Activated CD4-positive, alpha-beta memory T cell treated with anti-CD3 and anti-CD28 coated beads, Interleukin-2, amount 10 ng/mL, durations not matched to agents 7 days and 5 days (primary cell): ENCODE data around the gene CFAP92. TPM values are rescaled to one million over a fixed set of nuclear protein-coding genes. Genes with fewer than 3 reads are reported as not detected.
"Not testable (repeated sequence)": the region's sequence is repeated elsewhere in the genome, so short reads cannot be mapped to it uniquely, and the experiment has no call there.

ENCODE experiments used
- CTCF ChIA-PET: fragments of 350-600 bp; sonication (Branson Sonifier 250); formaldehyde crosslinking; loops from one replicate; lab custom pipeline; 2021; ENCODE audit warnings: antibody characterized with exemption, inconsistent platforms; lab: Charles Lee
- POLR2A ChIA-PET: fragments of 350-600 bp; sonication (Branson Sonifier 250); formaldehyde crosslinking; loops from one replicate; lab custom pipeline; 2021; ENCODE audit warnings: antibody characterized with exemption; lab: Charles Lee
- DNase-seq: peaks from one replicate; pipeline ENCODE4 v3.0.0-alpha.2; 2020
- H3K27ac Mint-ChIP-seq: one replicate; pipeline ENCODE4 v1.8.0; 2021; ENCODE audit warnings: mild to moderate bottlenecking, mixed read lengths
- H3K27me3 Mint-ChIP-seq: one replicate; pipeline ENCODE4 v1.8.0; 2021; ENCODE audit warnings: mixed read lengths
- H3K36me3 Mint-ChIP-seq: one replicate; pipeline ENCODE4 v1.8.0; 2021; ENCODE audit warnings: low read depth, mixed read lengths
- H3K4me1 Mint-ChIP-seq: one replicate; pipeline ENCODE4 v1.8.0; 2021; ENCODE audit warnings: mixed read lengths
- H3K4me3 Mint-ChIP-seq: one replicate; pipeline ENCODE4 v1.8.0; 2021; ENCODE audit warnings: mild to moderate bottlenecking, mixed read lengths
- H3K9me3 Mint-ChIP-seq: one replicate; pipeline ENCODE4 v1.8.0; 2021; ENCODE audit warnings: mixed read lengths
- total RNA-seq, 2 experiments: library from RNA; stranded (reverse); gene quantifications; one replicate each; pipeline ENCODE4 v1.2.3, GENCODE V29; 2021

Gene CFAP92
- total RNA-seq, 2 experiments from 2014 or later: 0.15 TPM; not detected in 1

DNA sequence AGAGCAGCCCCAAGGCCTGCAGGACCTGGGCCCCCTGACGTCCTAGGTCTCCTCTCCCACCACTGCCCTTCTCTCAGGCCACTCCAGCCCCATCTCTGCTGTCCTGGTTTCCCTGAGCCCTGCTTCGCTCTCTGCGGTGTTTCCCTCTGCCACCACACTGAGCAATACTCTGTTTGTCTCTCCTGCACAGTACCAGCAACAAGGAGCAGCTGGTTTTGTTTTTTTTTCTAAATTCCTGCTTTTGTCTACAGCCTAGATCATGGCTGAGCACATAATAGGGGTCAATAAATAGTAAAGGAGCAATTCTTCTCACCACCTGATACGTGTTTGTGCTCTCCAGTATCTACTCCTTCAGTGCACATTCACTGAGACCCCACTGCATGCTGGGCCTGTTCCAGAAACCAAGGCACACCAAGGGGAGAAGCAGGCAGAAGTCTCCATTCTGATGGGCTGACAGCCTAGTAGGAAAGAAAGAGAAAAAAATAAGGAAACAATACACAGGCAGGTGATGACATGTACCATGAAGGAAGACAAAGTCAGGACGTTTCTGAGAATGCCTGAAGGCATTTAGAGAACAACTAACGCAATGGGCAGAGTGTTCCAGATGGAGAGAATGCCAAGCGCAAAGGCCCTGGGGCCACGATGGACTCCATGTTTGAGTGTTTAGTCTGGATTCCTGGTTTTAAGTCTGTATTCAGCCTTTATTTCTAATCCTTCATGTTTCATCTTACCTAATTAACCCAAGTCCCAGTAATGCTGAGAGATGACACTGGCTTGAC is 120.4 kb downstream of the CFAP92 start:
- ChIA-PET CTCF (interaction anchor here (2.7 kb wide), 1 partner anchor 143 kb away, joined by 6 read pairs; no protein-coding TSS in a partner anchor), POLR2A (no interaction called here)
- no peak overlapping the region for H3K4me3 Mint-ChIP-seq
- peaks cover 4% of the 10 kb centered on the region for H3K27me3 Mint-ChIP-seq
- no peaks in the 10 kb centered on the region for H3K9me3 Mint-ChIP-seq
- no peak overlapping the region for H3K27ac Mint-ChIP-seq
- peaks cover 21% of the 10 kb centered on the region for H3K4me1 Mint-ChIP-seq
- DNase-seq: no peak
- H3K36me3 Mint-ChIP-seq: peaks cover 6% of the 10 kb centered on the region

DNA sequence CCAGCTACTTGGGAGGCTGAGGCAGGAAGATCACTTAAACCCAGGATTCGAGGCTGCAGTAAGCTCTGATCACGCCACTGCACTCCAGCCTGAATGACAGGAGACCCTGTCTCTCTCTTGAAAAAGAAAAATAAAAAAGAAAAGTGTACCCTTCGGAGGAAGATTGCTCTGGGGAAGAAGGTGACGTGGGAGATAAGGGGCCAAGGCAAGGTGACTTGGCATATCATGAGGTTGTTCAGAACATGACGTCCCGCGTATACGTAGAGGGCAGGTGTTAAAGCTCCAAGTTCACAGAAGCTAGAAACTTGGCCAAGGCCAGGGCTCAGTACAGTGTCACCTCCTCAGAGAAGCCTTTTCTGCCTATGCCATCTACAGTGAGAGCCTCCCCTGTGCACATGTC is 121.1 kb downstream of the CFAP92 start:
- ChIA-PET CTCF (interaction anchor here (1.7 kb wide), 1 partner anchor 192 kb away, joined by 5 read pairs; no protein-coding TSS in a partner anchor), POLR2A (no interaction called here)
- peaks cover 4% of the 10 kb centered on the region for H3K36me3 Mint-ChIP-seq
- no peak for DNase-seq
- no peaks in the 10 kb centered on the region for H3K9me3 Mint-ChIP-seq
- peaks cover 14% of the 10 kb centered on the region for H3K4me1 Mint-ChIP-seq
- peaks cover 4% of the 10 kb centered on the region for H3K27me3 Mint-ChIP-seq
- H3K27ac Mint-ChIP-seq: no peak overlapping the region
- no peak overlapping the region for H3K4me3 Mint-ChIP-seq

DNA sequence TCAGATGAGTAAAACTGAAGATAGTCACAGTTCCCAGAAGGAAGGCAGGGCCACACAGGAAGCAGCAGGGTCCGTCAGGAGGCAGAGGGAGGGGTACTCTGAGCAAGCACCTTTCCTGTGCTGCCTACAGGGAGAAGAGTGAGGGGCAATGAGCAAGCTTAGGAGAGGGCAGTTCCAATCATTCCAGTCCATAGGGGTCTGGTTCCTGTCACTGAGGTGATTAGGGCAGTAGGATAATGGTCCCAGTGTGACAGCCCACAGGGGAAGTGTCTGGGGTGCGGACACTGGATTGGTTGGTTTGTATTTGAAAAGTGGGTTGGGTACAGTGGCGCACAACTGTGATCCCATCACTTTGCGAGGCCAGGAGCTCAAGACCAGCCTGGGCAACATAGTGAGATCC is 121.6 kb downstream of the CFAP92 start:
- Mint-ChIP-seq H3K9me3 (no peaks in the 10 kb centered on the region), H3K27ac (no peak overlapping the region), H3K4me3 (no peak overlapping the region), H3K4me1 (peaks cover 10% of the 10 kb centered on the region), H3K27me3 (peaks cover 4% of the 10 kb centered on the region), H3K36me3 (no peaks in the 10 kb centered on the region)
- no peak for DNase-seq
- POLR2A ChIA-PET: no interaction called here
- CTCF ChIA-PET: interaction anchor here (1.7 kb wide), 1 partner anchor 191 kb away, joined by 5 read pairs; no protein-coding TSS in a partner anchor

DNA sequence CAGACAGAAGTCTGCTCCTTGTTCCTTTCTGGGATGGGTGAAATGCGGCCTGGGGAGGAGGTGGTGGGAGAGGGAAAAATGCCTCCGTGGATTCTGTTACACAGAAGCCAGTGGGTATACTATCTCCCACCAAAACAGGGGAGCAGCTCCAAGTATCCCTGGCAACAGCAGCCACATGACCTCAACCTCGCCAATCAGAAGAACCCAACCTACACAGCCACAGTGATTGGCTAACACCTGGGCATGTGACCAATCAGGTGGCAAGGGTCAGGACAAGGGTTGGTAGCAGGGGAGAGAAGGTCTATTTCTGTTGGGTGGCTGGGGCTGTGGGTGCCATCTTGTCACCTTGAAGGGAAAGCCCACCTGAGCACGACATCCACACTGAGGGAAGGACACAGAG is 123.5 kb downstream of the CFAP92 start:
- DNase-seq: no peak
- ChIA-PET POLR2A (interaction anchor here (1.2 to 2.2 kb wide), 3 partner anchors 9 to 446 kb away, joined by 3 to 11 read pairs (median 4); partner anchors contain the start of gene ACAD9), CTCF (interaction anchor here (0.9 to 1.1 kb wide), 2 partner anchors 24 to 220 kb away, joined by 3 read pairs; no protein-coding TSS in a partner anchor)
- Mint-ChIP-seq H3K4me1 (peaks cover 2% of the 10 kb centered on the region), H3K4me3 (no peak overlapping the region), H3K27me3 (peaks cover 4% of the 10 kb centered on the region), H3K9me3 (no peaks in the 10 kb centered on the region), H3K36me3 (no peaks in the 10 kb centered on the region), H3K27ac (no peak overlapping the region)

DNA sequence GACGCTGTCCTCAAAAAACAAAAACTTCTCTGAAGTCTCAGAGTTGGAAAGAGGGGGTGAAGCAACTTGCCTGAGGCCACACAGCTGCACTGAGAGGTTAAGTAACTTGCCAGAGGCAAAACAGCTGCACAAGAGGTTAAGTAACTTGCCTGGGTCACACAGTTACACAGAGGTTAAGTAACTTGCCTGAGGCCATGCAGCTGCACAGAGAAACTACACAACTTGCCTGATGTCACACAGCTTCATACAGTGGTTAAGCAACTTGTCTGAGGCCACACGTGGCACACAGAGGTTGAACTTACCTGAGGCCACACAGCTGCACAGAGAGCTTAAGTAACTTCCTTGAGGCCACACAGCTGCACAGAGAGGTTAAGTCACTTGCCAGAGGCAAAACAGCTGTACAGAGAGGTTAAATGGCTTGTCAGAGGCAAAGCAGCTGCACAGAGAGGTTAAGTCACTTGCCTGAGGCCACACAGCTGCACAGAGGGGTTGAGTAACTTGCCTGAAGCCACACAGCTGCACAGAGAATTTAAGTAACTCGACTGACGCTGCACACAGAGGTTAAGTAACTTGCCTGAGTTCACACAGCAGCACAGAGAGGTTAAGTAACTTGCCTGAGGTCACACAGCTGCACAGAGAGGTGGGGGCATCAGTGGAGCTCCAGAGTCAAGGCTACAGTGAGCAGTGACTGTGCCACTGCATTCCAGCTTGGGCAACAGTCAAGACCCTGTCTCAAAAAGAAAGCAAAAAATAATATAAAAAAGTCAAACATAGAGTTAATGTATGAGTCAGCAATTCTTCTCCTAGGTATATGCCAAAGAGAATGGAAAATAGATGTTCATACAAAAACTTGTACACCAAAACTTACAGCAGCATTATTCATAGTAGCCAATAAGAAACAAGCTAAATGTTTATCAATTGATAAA is 126.4 kb downstream of the CFAP92 start:
- H3K27me3 Mint-ChIP-seq: no peaks in the 10 kb centered on the region
- H3K4me1 Mint-ChIP-seq: peaks cover 2% of the 10 kb centered on the region
- no peaks in the 10 kb centered on the region for H3K9me3 Mint-ChIP-seq
- ChIA-PET POLR2A (interaction anchor here (0.8 to 3.1 kb wide), 3 partner anchors 9 to 217 kb away, joined by 3 to 19 read pairs (median 3); partner anchors contain the start of genes ACAD9 and RPN1), CTCF (interaction anchor here (0.6 to 1.7 kb wide), 4 partner anchors 8 to 187 kb away, joined by 3 to 6 read pairs (median 4); no protein-coding TSS in a partner anchor)
- DNase-seq: no peak
- no peak overlapping the region for H3K27ac Mint-ChIP-seq
- H3K4me3 Mint-ChIP-seq: no peak overlapping the region
- no peaks in the 10 kb centered on the region for H3K36me3 Mint-ChIP-seq

DNA sequence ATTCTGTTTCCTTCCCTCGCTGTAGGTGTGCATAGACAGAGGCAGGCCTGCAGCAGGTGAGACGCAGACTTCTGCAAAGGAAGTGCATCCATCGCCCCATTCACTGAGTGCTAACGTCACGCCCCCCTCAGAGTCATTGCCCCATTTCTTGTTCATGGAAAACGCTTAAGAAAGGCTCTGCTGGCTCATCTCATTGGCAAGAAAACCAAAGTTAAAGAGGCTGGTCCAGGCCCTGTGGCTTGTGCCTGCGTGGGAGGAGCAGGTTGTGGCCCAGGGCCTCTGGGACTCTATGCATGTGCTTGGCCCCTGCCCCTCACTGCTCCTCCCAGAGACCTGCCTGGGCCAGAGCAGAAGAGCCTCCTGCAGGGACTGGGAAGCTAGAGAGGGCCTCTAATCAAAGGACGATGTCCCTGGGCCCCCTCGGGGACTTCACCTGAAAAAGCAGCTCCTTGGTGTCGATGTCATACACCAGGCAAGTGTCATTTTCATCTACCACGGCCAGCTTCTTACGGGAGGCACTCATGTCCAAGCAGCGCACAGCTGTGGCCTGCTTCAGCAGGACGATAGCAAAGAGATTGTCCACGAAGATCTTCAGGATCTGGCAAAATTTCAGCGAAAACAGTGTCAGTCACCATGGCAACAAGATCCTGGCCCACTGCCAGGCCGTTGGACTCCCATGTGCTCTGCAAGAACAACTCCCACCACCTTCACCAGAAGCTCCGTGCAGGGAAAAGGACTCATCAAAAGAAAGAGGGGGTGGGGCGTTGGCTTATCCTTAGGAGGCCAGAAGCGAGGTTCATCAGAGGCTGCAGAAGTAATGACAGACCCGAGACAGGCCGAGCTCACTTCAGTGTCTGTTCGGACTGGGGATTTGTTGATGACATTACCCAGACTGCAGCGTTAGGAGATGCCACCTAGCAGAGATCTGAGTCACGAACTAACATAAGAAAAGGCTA is 128.7 kb downstream of the CFAP92 start:
- H3K4me3 Mint-ChIP-seq, POLR2A ChIA-PET, H3K36me3 Mint-ChIP-seq, DNase-seq, H3K27ac Mint-ChIP-seq, H3K27me3 Mint-ChIP-seq, CTCF ChIA-PET, H3K4me1 Mint-ChIP-seq: not testable (repeated sequence)
- peaks cover 11% of the 10 kb centered on the region for H3K9me3 Mint-ChIP-seq

DNA sequence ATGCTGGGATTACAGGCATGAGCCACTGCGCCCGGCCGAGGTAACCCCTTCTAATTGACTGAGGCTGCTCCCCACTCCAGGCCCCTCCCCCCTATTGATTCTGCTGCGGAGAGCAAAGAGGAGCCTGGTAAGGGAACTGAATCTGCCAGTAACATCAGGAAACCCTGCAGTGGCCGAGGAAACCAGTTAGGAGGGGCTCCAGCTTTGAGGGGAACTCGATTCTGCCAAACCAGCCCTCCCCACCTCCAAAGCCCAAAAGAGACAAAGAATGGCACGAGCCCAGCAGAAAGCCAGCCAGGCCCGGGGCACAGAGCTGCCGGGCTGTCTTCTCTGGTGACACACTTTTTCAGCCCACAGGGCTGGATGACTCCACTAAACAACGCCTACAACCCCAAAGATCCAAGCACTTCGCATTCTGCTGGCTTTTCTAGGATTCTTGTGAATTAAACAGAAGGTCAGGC is 129.5 kb downstream of the CFAP92 start:
- POLR2A ChIA-PET: no interaction called here
- Mint-ChIP-seq H3K4me1 (peaks cover 2% of the 10 kb centered on the region), H3K27me3 (no peaks in the 10 kb centered on the region), H3K36me3 (peaks cover 12% of the 10 kb centered on the region), H3K27ac (no peak overlapping the region), H3K9me3 (peaks cover 18% of the 10 kb centered on the region), H3K4me3 (no peak overlapping the region)
- CTCF ChIA-PET: interaction anchor here (1.5 kb wide), 1 partner anchor 106 kb away, joined by 3 read pairs; no protein-coding TSS in a partner anchor
- no peak for DNase-seq

DNA sequence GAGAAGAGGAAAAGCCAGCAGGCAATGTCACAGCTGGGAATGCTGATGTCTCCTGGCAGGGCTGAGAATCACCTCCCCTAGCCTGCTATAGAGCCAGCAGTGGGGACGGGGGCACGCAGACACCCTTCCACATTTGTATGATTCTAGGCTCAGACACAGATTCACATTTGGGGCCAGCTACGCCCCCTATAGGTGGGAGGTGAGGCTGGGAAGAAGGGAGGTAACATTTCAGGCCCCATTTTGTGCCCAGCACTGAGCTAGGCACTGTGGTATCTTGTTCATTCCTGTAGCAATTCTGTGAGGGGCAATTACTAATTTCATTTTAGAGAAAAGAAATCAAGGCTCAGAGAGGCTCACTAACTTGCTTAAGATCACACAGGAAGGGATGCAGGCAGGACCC is 130.3 kb downstream of the CFAP92 start:
- no peak overlapping the region for H3K27ac Mint-ChIP-seq
- H3K9me3 Mint-ChIP-seq: peaks cover 26% of the 10 kb centered on the region
- H3K4me1 Mint-ChIP-seq: peaks cover 2% of the 10 kb centered on the region
- DNase-seq: peak; percentile 24
- no peak overlapping the region for H3K4me3 Mint-ChIP-seq
- peaks cover 16% of the 10 kb centered on the region for H3K36me3 Mint-ChIP-seq
- H3K27me3 Mint-ChIP-seq: no peaks in the 10 kb centered on the region
- POLR2A ChIA-PET: no interaction called here
- CTCF ChIA-PET: interaction anchor here (0.8 to 1.5 kb wide), 3 partner anchors 12 to 107 kb away, joined by 3 to 5 read pairs (median 3); partner anchors contain the start of gene ACAD9

DNA sequence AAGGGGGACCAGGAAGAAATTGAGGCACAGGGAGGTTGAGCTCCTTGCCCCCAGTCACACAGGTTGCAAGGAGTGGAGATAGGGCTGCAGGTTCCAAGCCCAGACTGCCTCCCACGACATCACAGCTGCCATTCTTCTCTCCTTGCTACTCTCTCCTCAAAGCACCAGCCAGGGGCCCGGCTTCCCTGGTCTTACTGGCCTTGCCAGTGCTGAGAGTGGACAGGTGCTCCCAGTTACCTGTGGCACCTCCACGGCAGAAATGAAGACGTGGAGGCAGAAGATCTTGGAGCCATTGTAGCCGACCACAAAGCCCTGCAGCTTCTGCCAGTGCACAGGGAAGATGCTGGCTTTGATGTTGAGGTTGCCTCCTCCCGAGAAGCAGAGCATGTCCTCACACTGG is 132.4 kb downstream of the CFAP92 start:
- CTCF ChIA-PET: no interaction called here
- DNase-seq: no peak
- Mint-ChIP-seq H3K4me3 (no peak overlapping the region), H3K4me1 (no peaks in the 10 kb centered on the region), H3K27ac (no peak overlapping the region), H3K36me3 (peaks cover 20% of the 10 kb centered on the region), H3K27me3 (no peaks in the 10 kb centered on the region), H3K9me3 (peaks cover 41% of the 10 kb centered on the region)
- POLR2A ChIA-PET: no interaction called here
